Sigmoid colon (tissue), 7 donors: Measurements from ENCODE around the gene AGL. TPM values are rescaled to one million over a fixed set of nuclear protein-coding genes. Genes with fewer than 3 reads are reported as not detected.
"Not testable (repeated sequence)": the region's sequence is repeated elsewhere in the genome, so short reads cannot be mapped to it uniquely, and the experiment has no call there.

Experiments used
- DNase-seq: peaks from one replicate; pipeline ENCODE4 v3.0.0-alpha.2; 2019
- H3K27ac ChIP-seq, 4 donors: fragments of 200-600 bp; sonication (generic); one replicate each; pipeline ENCODE4 v1.5.1; 2016 to 2019; ENCODE audit warnings: mild to moderate bottlenecking in 1 of 4
- H3K27me3 ChIP-seq, 3 donors: fragments of 200-600 bp; sonication (generic); one replicate each; pipeline ENCODE4 v1.5.1; 2019; ENCODE audit warnings: mild to moderate bottlenecking in 1 of 3
- H3K36me3 ChIP-seq, 4 donors: fragments of 200-600 bp; sonication (generic); one replicate each; pipeline ENCODE4 v1.5.1; 2016 to 2019
- H3K4me1 ChIP-seq, 4 donors: fragments of 200-600 bp; sonication (generic); one replicate each; pipeline ENCODE4 v1.5.1; 2017 to 2019
- H3K4me3 ChIP-seq, 4 donors: fragments of 200-600 bp; sonication (generic); one replicate each; pipeline ENCODE4 v1.5.1; 2017 to 2019; ENCODE audit warnings: mild to moderate bottlenecking in 2 of 4, moderate library complexity in 1 of 4
- H3K9me3 ChIP-seq, 4 donors: fragments of 200-600 bp in 3 of 4; sonication (generic) in 3 of 4; one replicate each; pipeline versions ENCODE4 v1.5.1 to v1.6.1; 2013 to 2019
- EP300 ChIP-seq, 4 donors: sonication (generic); formaldehyde crosslinking; IDR thresholded peaks; one replicate each; pipeline ENCODE4 v1.6.1; 2017; ENCODE audit warnings: antibody characterized with exemption in 4 of 4
- POLR2A ChIP-seq, 2 donors: fragments of 450-650 bp; IDR thresholded peaks; one replicate each; pipeline ENCODE4 v1.6.1; 2016; ENCODE audit warnings: antibody characterized with exemption in 2 of 2, mild to moderate bottlenecking in 2 of 2, moderate library complexity in 2 of 2
- POLR2AphosphoS5 ChIP-seq, 4 donors: sonication (generic); formaldehyde crosslinking; IDR thresholded peaks; one replicate each; pipeline ENCODE4 v1.6.1; 2017; ENCODE audit warnings: antibody characterized with exemption in 4 of 4
- WGBS, 2 donors: extraction: QIAGEN DNeasy Blood & Tissue Kit; methylation state at CpG; one replicate each; pipeline ENCODE4 v1.1.7; 2013; 5-methylcytosine and 5-hydroxymethylcytosine counted together
- intact Hi-C: fragments of 100-400 bp; cut with DNase I; formaldehyde crosslinking; loops from one replicate; pipeline ENCODE4 v1.15.1; 2023
- polyA plus RNA-seq, 3 donors: library from polyadenylated mRNA; stranded (reverse); fragments of 200-250 nt; gene quantifications; one replicate each; pipeline ENCODE4 v1.2.3, GENCODE V29; 2013
- total RNA-seq, 4 donors: library from RNA; depleted of rRNA; stranded (reverse); fragments of >200 nt; gene quantifications; one replicate each; pipeline ENCODE4 v1.1.0, GENCODE V29; 2016
- TF ChIP-seq, protein P1 (sequence below), 4 experiments: fragments of 450-650 bp in 3 of 4; fragments of 200-600 bp in 1 of 4; IDR thresholded peaks; one replicate each; pipeline ENCODE4 v1.5.1; 2016 to 2019; ENCODE audit warnings: antibody characterized with exemption in 4 of 4, mild to moderate bottlenecking in 3 of 4, moderate library complexity in 2 of 4
- donor health status: healthy with polysubstance abuse.
- donor health status: Bipolar disorder and iron deficiency.
- donor health status: healthy.

AGL gene
- total and polyA plus RNA-seq, 7 donors = 5.4 to 34.3 (median 28.3) TPM

- H3K27ac ChIP-seq = no peak overlapping the region
- no peaks in the 10 kb centered on the region for H3K27me3 ChIP-seq
- H3K4me3 ChIP-seq = no peak overlapping the region
- H3K9me3 ChIP-seq = no peaks in the 10 kb centered on the region
- WGBS, 2 donors = 42 to 78% methylated on average over 3 of the region's 3 CpGs
- DNase-seq = no peak
- intact Hi-C loops = no loop called here
- TF ChIP-seq EP300 (IDR thresholded peaks at IDR 0.05) = no peak
- no peak for TF ChIP-seq POLR2A (IDR thresholded peaks at IDR 0.05)
- H3K4me1 ChIP-seq = no peaks in the 10 kb centered on the region
- no peaks in the 10 kb centered on the region for H3K36me3 ChIP-seq
These were observed 105.2 kb downstream of the AGL start for GRCh38 chr1:99955375-99955774.

- Histone ChIP-seq H3K27ac (peak overlapping the region in 1 of 4 donors; percentile 1), H3K36me3 (no peaks in the 10 kb centered on the region), H3K4me3 (no peak overlapping the region), H3K9me3 (no peaks in the 10 kb centered on the region), H3K4me1 (no peaks in the 10 kb centered on the region), H3K27me3 (no peaks in the 10 kb centered on the region)
- intact Hi-C loops = no loop called here
- DNase-seq = no peak
- 51 to 66% methylated on average over 2 of the region's 2 CpGs for WGBS, 2 donors
- no peak for TF ChIP-seq POLR2AphosphoS5 (IDR thresholded peaks at IDR 0.05)
- TF ChIP-seq POLR2A (IDR thresholded peaks at IDR 0.05) = no peak
- TF ChIP-seq, protein P1, sequence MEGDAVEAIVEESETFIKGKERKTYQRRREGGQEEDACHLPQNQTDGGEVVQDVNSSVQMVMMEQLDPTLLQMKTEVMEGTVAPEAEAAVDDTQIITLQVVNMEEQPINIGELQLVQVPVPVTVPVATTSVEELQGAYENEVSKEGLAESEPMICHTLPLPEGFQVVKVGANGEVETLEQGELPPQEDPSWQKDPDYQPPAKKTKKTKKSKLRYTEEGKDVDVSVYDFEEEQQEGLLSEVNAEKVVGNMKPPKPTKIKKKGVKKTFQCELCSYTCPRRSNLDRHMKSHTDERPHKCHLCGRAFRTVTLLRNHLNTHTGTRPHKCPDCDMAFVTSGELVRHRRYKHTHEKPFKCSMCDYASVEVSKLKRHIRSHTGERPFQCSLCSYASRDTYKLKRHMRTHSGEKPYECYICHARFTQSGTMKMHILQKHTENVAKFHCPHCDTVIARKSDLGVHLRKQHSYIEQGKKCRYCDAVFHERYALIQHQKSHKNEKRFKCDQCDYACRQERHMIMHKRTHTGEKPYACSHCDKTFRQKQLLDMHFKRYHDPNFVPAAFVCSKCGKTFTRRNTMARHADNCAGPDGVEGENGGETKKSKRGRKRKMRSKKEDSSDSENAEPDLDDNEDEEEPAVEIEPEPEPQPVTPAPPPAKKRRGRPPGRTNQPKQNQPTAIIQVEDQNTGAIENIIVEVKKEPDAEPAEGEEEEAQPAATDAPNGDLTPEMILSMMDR (IDR thresholded peaks at IDR 0.05) = no peak
These were observed 106.6 kb downstream of the AGL start for GRCh38 chr1:99956755-99957154.

DNA sequence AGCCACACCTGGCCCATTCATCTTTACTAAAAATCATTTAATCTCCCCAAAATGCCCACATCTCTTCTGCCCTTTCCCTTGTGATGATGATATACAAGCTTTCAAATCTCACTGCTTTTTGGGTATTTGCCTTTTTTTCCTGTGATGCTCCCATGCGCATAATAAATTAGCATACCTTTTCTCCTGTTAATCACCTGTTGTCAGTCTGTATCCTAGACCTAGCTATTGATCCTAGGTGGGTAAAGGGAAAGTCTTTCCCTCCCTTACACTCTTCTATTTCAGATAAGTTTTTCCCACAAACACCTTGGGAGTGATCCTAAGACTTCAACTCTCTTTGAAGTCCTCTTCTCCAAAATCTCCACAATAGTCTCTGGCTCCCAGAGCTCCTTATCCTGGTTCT lies 107.7 kb downstream of the AGL start:
- intact Hi-C loops = no loop called here
- TF ChIP-seq POLR2AphosphoS5 (IDR thresholded peaks at IDR 0.05) (no peak), POLR2A (IDR thresholded peaks at IDR 0.05) (no peak), EP300 (IDR thresholded peaks at IDR 0.05) (no peak)
- TF ChIP-seq, protein P1 (IDR thresholded peaks at IDR 0.05) = no peak
- no peak overlapping the region for H3K4me3 ChIP-seq
- H3K27ac ChIP-seq = no peak overlapping the region
- no peaks in the 10 kb centered on the region for H3K27me3 ChIP-seq
- 89 to 98% methylated on average over 1 of the region's 1 CpG for WGBS, 2 donors
- H3K36me3 ChIP-seq = no peaks in the 10 kb centered on the region
- DNase-seq = no peak
- H3K4me1 ChIP-seq = no peaks in the 10 kb centered on the region
- H3K9me3 ChIP-seq = no peaks in the 10 kb centered on the region

DNA sequence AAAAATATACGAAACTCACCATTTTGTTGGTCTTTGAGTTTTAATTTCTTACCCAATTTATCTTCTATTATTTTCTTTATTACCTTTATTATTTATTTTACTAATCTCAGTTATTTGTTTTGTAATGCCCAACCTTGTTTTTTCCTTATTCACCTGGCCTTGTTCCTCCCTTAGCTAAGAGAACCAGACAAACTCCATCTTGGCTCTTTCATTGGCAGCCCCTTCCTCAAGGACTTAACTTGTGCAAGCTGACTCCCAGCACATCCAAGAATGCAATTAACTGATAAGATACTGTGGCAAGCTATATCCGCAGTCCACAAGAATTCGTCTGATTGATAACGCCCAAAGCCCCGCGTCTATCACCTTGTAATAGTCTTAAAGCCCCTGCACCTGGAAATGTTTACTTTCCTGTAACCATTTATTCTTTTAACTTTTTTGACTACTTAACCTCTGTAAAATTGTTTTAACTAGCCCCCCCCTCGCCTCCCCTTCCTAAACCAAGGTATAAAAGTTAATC lies 109.1 kb downstream of the AGL start:
- H3K27me3 ChIP-seq, H3K4me3 ChIP-seq, intact Hi-C loops, H3K4me1 ChIP-seq, H3K36me3 ChIP-seq, H3K9me3 ChIP-seq, H3K27ac ChIP-seq, DNase-seq: not testable (repeated sequence)
- WGBS, 2 donors = 65 to 74% methylated on average over 7 of the region's 7 CpGs

DNA sequence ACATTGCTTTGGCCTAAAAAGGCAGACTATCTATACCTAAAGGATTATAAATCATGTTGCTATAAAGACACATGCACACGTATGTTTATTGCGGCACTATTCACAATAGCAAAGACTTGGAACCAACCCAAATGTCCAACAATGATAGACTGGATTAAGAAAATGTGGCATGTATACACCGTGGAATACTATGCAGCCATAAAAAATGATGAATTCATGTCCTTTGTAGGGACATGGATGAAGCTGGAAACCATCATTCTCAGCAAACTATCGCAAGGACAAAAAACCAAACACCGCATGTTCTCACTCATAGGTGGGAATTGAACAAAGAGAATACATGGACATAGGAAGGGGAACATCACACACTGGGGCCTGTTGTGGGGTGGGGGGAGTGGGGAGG lies 110.1 kb downstream of the AGL start:
- H3K4me3 ChIP-seq, H3K36me3 ChIP-seq, DNase-seq, intact Hi-C loops, H3K4me1 ChIP-seq, H3K27ac ChIP-seq, H3K9me3 ChIP-seq, H3K27me3 ChIP-seq: not testable (repeated sequence)
- 73 to 93% methylated on average over 5 of the region's 5 CpGs for WGBS, 2 donors

DNA sequence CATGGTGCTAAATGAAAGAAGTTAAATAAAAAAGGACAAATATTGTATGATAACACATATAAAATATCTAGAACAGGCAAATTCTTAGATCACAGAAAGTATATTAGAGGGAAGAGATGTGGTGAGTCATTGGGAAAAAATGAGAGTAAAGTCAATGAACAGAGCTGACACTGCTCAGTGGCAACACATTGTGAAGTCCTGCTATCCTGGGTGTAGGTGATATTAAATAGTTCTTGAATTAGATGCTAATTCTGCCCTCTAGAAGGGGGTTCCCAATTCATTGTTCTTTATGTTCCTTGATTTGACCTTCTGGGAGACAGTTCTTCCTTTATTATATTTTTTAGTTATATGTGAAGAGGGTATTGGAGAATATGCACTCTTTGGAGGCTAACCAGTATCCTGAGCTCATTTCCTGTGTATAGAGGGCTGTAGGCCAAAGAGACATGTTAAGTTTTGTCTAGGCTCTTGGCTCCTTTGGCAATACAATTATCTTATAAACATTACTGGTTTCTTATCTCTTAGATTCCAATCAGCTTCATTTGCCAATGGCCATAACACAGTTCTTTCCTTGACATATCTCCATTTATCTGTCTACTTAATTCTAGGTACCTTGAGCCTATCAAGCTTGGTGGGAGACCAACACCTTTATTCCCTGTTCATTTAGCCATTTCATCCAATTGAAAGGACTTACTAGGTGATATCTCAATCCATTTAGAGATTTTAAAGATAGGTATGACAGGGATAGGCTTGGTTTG lies 113.1 kb downstream of the AGL start:
- Histone ChIP-seq H3K4me1 (no peaks in the 10 kb centered on the region), H3K27ac (no peak overlapping the region), H3K4me3 (no peak overlapping the region), H3K36me3 (no peaks in the 10 kb centered on the region), H3K27me3 (no peaks in the 10 kb centered on the region), H3K9me3 (no peaks in the 10 kb centered on the region)
- TF ChIP-seq POLR2AphosphoS5 (IDR thresholded peaks at IDR 0.05) = no peak
- TF ChIP-seq, protein P1 (IDR thresholded peaks at IDR 0.05) = no peak
- no peak for TF ChIP-seq EP300 (IDR thresholded peaks at IDR 0.05)
- no peak for TF ChIP-seq POLR2A (IDR thresholded peaks at IDR 0.05)
- DNase-seq = no peak
- intact Hi-C loops = no loop called here
